ENCODE measurements around the gene DEFB124.
A peak's percentile ranks its signal among the peaks of the same experiment; 100 is the strongest.

Gene DEFB124

DNA sequence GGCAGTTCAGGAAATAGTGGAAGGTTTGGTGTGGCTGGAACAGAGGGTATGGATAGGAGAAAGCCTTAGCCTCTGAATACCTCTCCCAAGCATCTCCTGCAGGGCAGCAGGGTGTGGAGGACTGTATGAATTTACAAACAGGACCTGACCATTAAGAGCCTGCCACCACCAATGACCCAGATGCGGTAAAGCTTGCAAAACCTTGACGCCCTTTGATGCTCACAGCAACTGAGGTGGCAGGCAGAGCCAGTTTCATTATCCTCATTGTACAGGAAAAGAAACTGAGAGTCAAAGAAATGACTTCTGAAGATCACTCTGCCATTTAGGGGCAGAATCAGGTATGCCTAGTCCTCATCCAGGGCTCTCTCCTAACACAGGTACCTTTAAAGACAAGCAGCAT is 41.7 kb upstream of the DEFB124 start:
- H3K4me3 ChIP-seq (ENCODE audit: low read depth in 1 of 2, low read length in 1 of 2), result peak overlapping the region; percentile 81 to 96
- peaks cover 71 to 76% of the 10 kb centered on the region in 2 experiments for H3K4me1 ChIP-seq (ENCODE audit: control insufficient read depth in 1 of 2, insufficient read depth in 1 of 2, low read depth in 1 of 2, low read length in 1 of 2)
- no peaks in the 10 kb centered on the region for H3K27me3 ChIP-seq
- no peaks in the 10 kb centered on the region for H3K36me3 ChIP-seq
- no peaks in the 10 kb centered on the region for H3K9me3 ChIP-seq
- peak overlapping the region; percentile 94 for H3K27ac ChIP-seq
- TF ChIP-seq CTCF (IDR thresholded peaks at IDR 0.05), result no peak

- H3K27me3 ChIP-seq, result no peaks in the 10 kb centered on the region
- TF ChIP-seq CTCF (IDR thresholded peaks at IDR 0.05), result no peak
- H3K36me3 ChIP-seq, result no peaks in the 10 kb centered on the region
- peaks cover 66 to 72% of the 10 kb centered on the region in 2 experiments for H3K4me1 ChIP-seq (ENCODE audit: control insufficient read depth in 1 of 2, insufficient read depth in 1 of 2, low read depth in 1 of 2, low read length in 1 of 2)
- peak overlapping the region; percentile 94 for H3K27ac ChIP-seq
- peak overlapping the region; percentile 81 to 96 for H3K4me3 ChIP-seq (ENCODE audit: low read depth in 1 of 2, low read length in 1 of 2)
- H3K9me3 ChIP-seq, result no peaks in the 10 kb centered on the region
Observed at GRCh38 chr20:31516166-31516565, 41.2 kb upstream of the DEFB124 start.

DNA sequence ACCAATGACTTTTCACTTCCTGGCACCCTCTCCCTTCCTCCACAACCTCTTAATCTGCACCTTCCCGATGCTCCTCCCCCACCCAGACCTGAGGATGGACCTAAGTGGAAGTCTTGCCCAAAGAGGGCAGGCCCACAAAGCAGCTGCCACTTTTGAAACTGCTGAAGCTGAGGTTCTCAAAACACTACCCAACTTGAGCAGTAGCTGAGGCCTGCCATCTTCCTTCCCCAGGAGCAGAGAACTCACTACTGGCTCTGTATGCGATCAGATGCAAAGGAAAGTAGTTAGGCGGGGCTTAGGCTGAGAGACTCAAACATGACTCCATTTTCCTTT is 40.8 kb upstream of the DEFB124 start:
- H3K27me3 ChIP-seq, result no peaks in the 10 kb centered on the region
- peaks cover 62 to 67% of the 10 kb centered on the region in 2 experiments for H3K4me1 ChIP-seq (ENCODE audit: control insufficient read depth in 1 of 2, insufficient read depth in 1 of 2, low read depth in 1 of 2, low read length in 1 of 2)
- H3K4me3 ChIP-seq (ENCODE audit: low read depth in 1 of 2, low read length in 1 of 2), result peak overlapping the region; percentile 81 to 96
- peak overlapping the region; percentile 94 for H3K27ac ChIP-seq
- no peaks in the 10 kb centered on the region for H3K9me3 ChIP-seq
- H3K36me3 ChIP-seq, result no peaks in the 10 kb centered on the region
- no peak for TF ChIP-seq CTCF (IDR thresholded peaks at IDR 0.05)

DNA sequence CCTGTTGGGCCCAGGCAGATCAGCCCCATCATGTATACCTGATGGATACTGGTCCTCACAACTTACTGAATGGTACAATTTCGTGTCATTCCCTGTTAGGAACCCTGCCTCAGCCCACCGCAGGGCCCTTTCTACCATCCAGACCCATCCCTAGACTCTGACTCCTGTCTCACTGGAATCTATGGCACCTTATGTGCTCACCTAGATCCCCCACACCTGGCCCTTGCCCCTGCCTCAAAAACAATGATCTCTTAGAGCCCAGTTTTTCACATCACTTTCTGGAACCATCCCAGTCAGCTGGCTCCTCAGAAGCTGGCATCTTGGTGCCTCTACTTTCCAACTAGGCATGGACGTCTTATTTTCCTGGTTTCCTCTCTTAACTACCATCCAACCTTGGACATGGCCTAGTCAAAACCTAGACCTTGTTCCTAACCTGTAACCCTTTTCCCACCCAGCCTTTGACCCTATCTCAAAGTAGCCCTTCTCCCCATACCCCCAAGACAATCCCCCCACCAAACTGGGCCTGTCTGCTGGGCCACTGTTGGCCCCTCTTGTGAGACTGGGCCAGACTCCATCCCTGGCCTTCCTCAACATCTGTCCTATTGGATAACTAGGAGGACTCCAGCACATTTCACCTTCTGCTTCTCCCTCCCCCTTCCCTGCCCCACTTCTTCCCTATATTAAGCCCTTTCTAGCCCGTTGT is 40.3 kb upstream of the DEFB124 start:
- H3K27ac ChIP-seq, result peak overlapping the region; percentile 94
- H3K4me3 ChIP-seq (ENCODE audit: low read depth in 1 of 2, low read length in 1 of 2), result peak overlapping the region; percentile 81 to 96
- TF ChIP-seq CTCF (IDR thresholded peaks at IDR 0.05), result no peak
- no peaks in the 10 kb centered on the region for H3K27me3 ChIP-seq
- H3K4me1 ChIP-seq (ENCODE audit: control insufficient read depth in 1 of 2, insufficient read depth in 1 of 2, low read depth in 1 of 2, low read length in 1 of 2), result peaks cover 57 to 62% of the 10 kb centered on the region in 2 experiments
- no peaks in the 10 kb centered on the region for H3K9me3 ChIP-seq
- no peaks in the 10 kb centered on the region for H3K36me3 ChIP-seq

- H3K4me3 ChIP-seq (ENCODE audit: low read depth in 1 of 2, low read length in 1 of 2), result peak within 1 kb of the TSS; percentile 81 to 96
- H3K36me3 ChIP-seq, result no peaks in the 10 kb centered on the region
- H3K9me3 ChIP-seq, result no peaks in the 10 kb centered on the region
- peaks cover 49 to 54% of the 10 kb centered on the region in 2 experiments for H3K4me1 ChIP-seq (ENCODE audit: control insufficient read depth in 1 of 2, insufficient read depth in 1 of 2, low read depth in 1 of 2, low read length in 1 of 2)
- H3K27me3 ChIP-seq, result no peaks in the 10 kb centered on the region
- peak; percentile 97 for TF ChIP-seq CTCF (IDR thresholded peaks at IDR 0.05)
- H3K27ac ChIP-seq, result peak within 1 kb of the TSS; percentile 94
Observed at GRCh38 chr20:31514154-31515071, 39.5 kb upstream of the DEFB124 start, which contains the start of gene HM13. HM13 (plus strand) TSS chr20:31514442; CDS start chr20:31514552, 110 bp downstream.

All from neutrophil (primary cell).